Ectodermal cell (in vitro differentiated cells): ENCODE measurements around the gene GPR65.
"Not testable (repeated sequence)": the region's sequence is repeated elsewhere in the genome, so short reads cannot be mapped to it uniquely, and the experiment has no call there.

Experiments used
- H3K27ac ChIP-seq: 2 replicates; pipeline ENCODE4 v1.7.0; 2013; ENCODE audit warnings: mild to moderate bottlenecking, low read depth, low read length; ENCODE audit not compliant: insufficient read depth, poor library complexity, severe bottlenecking
- H3K27me3 ChIP-seq: 2 replicates; pipeline ENCODE4 v1.7.0; 2013; ENCODE audit warnings: mild to moderate bottlenecking, low read length; ENCODE audit not compliant: insufficient read depth, control insufficient read depth, poor library complexity, severe bottlenecking
- H3K36me3 ChIP-seq: one replicate; pipeline ENCODE4 v1.7.0; 2013; ENCODE audit warnings: low read length; ENCODE audit not compliant: control insufficient read depth, insufficient read depth
- H3K4me1 ChIP-seq: one replicate; pipeline ENCODE4 v1.7.0; 2013; ENCODE audit warnings: low read length; ENCODE audit not compliant: control insufficient read depth, insufficient read depth
- H3K4me3 ChIP-seq: 2 replicates; pipeline ENCODE4 v1.7.0; 2013; ENCODE audit warnings: low read depth, low read length, control low read depth; ENCODE audit not compliant: insufficient read depth
- H3K9me3 ChIP-seq: 2 replicates; pipeline ENCODE4 v1.7.0; 2013; ENCODE audit warnings: mild to moderate bottlenecking, low read length, moderate library complexity; ENCODE audit not compliant: control insufficient read depth
- whole genome bisulfite sequencing, 2 experiments: methylation state at CpG; one replicate each; pipeline ENCODE4 v1.1.7; 2013; ENCODE audit warnings: missing lambda C conversion rate in 2 of 2; 5-methylcytosine and 5-hydroxymethylcytosine counted together

The GPR65 gene

GRCh38 chr14:88017535-88017934, 12.6 kb downstream of the GPR65 start:
- 73 to 79% methylated on average over 2 of the region's 2 CpGs for WGBS, 2 experiments
- Histone ChIP-seq H3K9me3 (no peaks in the 10 kb centered on the region), H3K4me1 (no peaks in the 10 kb centered on the region), H3K36me3 (no peaks in the 10 kb centered on the region), H3K4me3 (no peak overlapping the region), H3K27me3 (no peaks in the 10 kb centered on the region), H3K27ac (no peak overlapping the region)

DNA sequence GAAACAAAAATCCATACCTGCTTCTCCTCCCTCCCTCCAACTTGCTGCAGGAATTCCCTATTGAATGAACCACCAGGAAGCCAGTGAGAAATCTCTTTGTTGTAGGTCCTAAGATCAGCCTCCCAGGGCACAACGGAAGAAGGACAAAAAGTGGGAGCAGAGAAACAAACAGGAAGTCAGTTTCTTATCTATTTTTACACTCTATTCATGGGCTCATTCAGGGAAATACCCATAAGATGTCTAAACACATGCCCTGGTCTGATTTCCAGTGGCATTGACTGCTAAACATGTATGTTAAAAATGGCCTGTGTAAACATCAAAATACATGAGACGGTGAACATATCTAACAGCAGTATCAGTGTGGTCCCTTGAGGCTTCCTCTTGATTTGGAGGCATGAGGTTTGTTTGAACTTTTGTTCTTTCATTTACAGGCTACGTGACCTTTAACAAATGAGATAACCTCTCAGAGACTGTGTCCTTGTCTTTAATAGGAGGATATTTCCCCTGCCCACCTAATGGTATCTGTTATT, 18.8 kb downstream of the GPR65 start:
- no peaks in the 10 kb centered on the region for H3K9me3 ChIP-seq
- H3K4me3 ChIP-seq: no peak overlapping the region
- H3K4me1 ChIP-seq: peaks cover 8% of the 10 kb centered on the region
- no peaks in the 10 kb centered on the region for H3K27me3 ChIP-seq
- 46 to 52% methylated on average over 2 to 3 of the region's 3 CpGs for WGBS, 2 experiments
- H3K36me3 ChIP-seq: no peaks in the 10 kb centered on the region
- H3K27ac ChIP-seq: no peak overlapping the region

- WGBS, 2 experiments: 92 to 95% methylated on average over 10 of the region's 11 CpGs
- H3K36me3 ChIP-seq, H3K27ac ChIP-seq, H3K27me3 ChIP-seq, H3K4me1 ChIP-seq, H3K9me3 ChIP-seq, H3K4me3 ChIP-seq: not testable (repeated sequence)
Observed at GRCh38 chr14:88024252-88025086, 19.5 kb downstream of the GPR65 start.

DNA sequence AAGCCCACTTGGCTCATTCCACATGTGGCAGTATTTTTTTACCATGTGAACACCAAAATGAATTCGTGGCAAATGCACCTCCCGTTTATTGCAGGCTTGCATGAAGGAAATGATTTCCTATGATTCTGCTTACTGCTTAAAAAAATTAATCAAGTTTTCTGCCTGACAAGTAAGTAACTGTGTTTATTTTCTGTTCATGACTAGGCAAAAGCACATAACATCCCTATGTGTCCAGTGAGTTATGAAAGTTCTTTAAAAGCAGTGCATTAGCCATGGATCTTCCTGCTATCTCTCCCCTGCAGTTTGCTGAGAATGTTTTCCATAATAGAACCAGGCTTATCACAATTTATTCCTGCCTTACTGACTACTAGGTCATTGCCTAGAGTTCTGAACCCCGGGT, 20.4 kb downstream of the GPR65 start:
- no peak overlapping the region for H3K4me3 ChIP-seq
- 84 to 96% methylated on average over 3 of the region's 3 CpGs for WGBS, 2 experiments

GRCh38 chr14:88026890-88027289, 22.0 kb downstream of the GPR65 start:
- H3K27ac ChIP-seq: no peak overlapping the region
- H3K4me1 ChIP-seq: peaks cover 8% of the 10 kb centered on the region
- H3K36me3 ChIP-seq: no peaks in the 10 kb centered on the region
- no peak overlapping the region for H3K4me3 ChIP-seq
- WGBS, 2 experiments: 85 to 91% methylated on average over 2 of the region's 2 CpGs
- H3K27me3 ChIP-seq: no peaks in the 10 kb centered on the region
- H3K9me3 ChIP-seq: no peaks in the 10 kb centered on the region

More for the DNA sequence above, 20.4 kb downstream of the GPR65 start:
- Histone ChIP-seq H3K4me1 (peaks cover 8% of the 10 kb centered on the region), H3K27me3 (no peaks in the 10 kb centered on the region), H3K36me3 (no peaks in the 10 kb centered on the region), H3K27ac (no peak overlapping the region), H3K9me3 (no peaks in the 10 kb centered on the region)

GRCh38 chr14:88029500-88029899, 24.6 kb downstream of the GPR65 start:
- Histone ChIP-seq H3K27ac (no peak overlapping the region), H3K9me3 (no peaks in the 10 kb centered on the region)
- WGBS, 2 experiments: 98 to 100% methylated on average over 2 of the region's 2 CpGs

GRCh38 chr14:88030079-88030478, 25.1 kb downstream of the GPR65 start:
- Histone ChIP-seq H3K27me3 (no peaks in the 10 kb centered on the region), H3K27ac (no peak overlapping the region), H3K4me1 (no peaks in the 10 kb centered on the region), H3K4me3 (no peak overlapping the region), H3K9me3 (no peaks in the 10 kb centered on the region), H3K36me3 (no peaks in the 10 kb centered on the region)
- WGBS, 2 experiments: 85 to 89% methylated on average over 1 of the region's 1 CpG

More at GRCh38 chr14:88029500-88029899, 24.6 kb downstream of the GPR65 start:
- no peaks in the 10 kb centered on the region for H3K36me3 ChIP-seq
- H3K4me3 ChIP-seq: no peak overlapping the region
- no peaks in the 10 kb centered on the region for H3K4me1 ChIP-seq
- no peaks in the 10 kb centered on the region for H3K27me3 ChIP-seq

DNA sequence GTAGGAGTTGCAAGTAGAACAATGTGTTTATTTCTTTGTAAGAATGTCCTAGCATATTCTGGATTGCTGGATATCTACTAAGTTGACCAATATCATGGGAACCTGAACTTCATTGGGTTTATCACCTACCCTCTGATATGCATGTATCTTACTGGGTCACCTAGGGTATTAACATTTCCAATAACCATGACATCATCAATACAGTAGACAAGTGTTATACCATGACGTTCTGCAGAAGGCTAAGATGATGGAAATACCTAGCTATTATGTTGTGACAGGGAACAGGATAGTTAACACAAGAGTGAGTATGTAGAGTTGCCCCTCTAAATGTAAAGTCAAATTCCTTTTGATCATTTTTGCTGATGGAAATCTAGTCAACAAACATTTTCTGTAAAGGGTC, 26.0 kb downstream of the GPR65 start:
- Histone ChIP-seq H3K9me3 (no peaks in the 10 kb centered on the region), H3K4me1 (no peaks in the 10 kb centered on the region), H3K27me3 (no peaks in the 10 kb centered on the region), H3K36me3 (no peaks in the 10 kb centered on the region), H3K4me3 (no peak overlapping the region), H3K27ac (no peak overlapping the region)
- WGBS, 2 experiments: 93 to 100% methylated on average over 1 of the region's 1 CpG

- H3K27me3 ChIP-seq: no peaks in the 10 kb centered on the region
- no peaks in the 10 kb centered on the region for H3K36me3 ChIP-seq
- H3K4me1 ChIP-seq: peaks cover 13% of the 10 kb centered on the region
- no peaks in the 10 kb centered on the region for H3K9me3 ChIP-seq
- H3K27ac ChIP-seq: no peak overlapping the region
- no peak overlapping the region for H3K4me3 ChIP-seq
- 92 to 100% methylated on average over 1 of the region's 1 CpG for WGBS, 2 experiments
Observed at GRCh38 chr14:88032373-88032772, 27.4 kb downstream of the GPR65 start.

GRCh38 chr14:88034076-88034475, 29.1 kb downstream of the GPR65 start:
- 90 to 97% methylated on average over 2 of the region's 2 CpGs for WGBS, 2 experiments
- Histone ChIP-seq H3K27me3 (no peaks in the 10 kb centered on the region), H3K4me3 (no peak overlapping the region), H3K27ac (no peak overlapping the region), H3K4me1 (peaks cover 15% of the 10 kb centered on the region), H3K9me3 (no peaks in the 10 kb centered on the region), H3K36me3 (no peaks in the 10 kb centered on the region)
